Measurements from ENCODE around the gene FANCI. TPM values are rescaled to one million over a fixed set of nuclear protein-coding genes. Genes with fewer than 3 reads are reported as not detected.

The FANCI gene
- total RNA-seq, 6 donors from 2014 or later: 5.0 to 10.9 (median 6.6) TPM

- Histone ChIP-seq H3K4me3 (no peak overlapping the region), H3K27ac (no peak overlapping the region), H3K27me3 (no peaks in the 10 kb centered on the region), H3K36me3 (no peaks in the 10 kb centered on the region), H3K4me1 (no peaks in the 10 kb centered on the region), H3K9me3 (no peaks in the 10 kb centered on the region)
- DNase-seq: no peak
- ATAC-seq (ENCODE audit: low FRiP score in 2 of 2): no peak
- TF ChIP-seq, protein P1, sequence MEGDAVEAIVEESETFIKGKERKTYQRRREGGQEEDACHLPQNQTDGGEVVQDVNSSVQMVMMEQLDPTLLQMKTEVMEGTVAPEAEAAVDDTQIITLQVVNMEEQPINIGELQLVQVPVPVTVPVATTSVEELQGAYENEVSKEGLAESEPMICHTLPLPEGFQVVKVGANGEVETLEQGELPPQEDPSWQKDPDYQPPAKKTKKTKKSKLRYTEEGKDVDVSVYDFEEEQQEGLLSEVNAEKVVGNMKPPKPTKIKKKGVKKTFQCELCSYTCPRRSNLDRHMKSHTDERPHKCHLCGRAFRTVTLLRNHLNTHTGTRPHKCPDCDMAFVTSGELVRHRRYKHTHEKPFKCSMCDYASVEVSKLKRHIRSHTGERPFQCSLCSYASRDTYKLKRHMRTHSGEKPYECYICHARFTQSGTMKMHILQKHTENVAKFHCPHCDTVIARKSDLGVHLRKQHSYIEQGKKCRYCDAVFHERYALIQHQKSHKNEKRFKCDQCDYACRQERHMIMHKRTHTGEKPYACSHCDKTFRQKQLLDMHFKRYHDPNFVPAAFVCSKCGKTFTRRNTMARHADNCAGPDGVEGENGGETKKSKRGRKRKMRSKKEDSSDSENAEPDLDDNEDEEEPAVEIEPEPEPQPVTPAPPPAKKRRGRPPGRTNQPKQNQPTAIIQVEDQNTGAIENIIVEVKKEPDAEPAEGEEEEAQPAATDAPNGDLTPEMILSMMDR (IDR thresholded peaks at IDR 0.05): no peak
- no peak for TF ChIP-seq EP300 (IDR thresholded peaks at IDR 0.05)
- TF ChIP-seq POLR2A (IDR thresholded peaks at IDR 0.05): no peak
- no peak for TF ChIP-seq POLR2AphosphoS5 (IDR thresholded peaks at IDR 0.05)
- WGBS, 2 donors: 70 to 80% methylated on average over 6 of the region's 6 CpGs
Observed at GRCh38 chr15:89217686-89218376, 25.9 kb upstream of the FANCI start.

GRCh38 chr15:89218531-89218930 lies 25.2 kb upstream of the FANCI start:
- no peak for DNase-seq
- no peaks in the 10 kb centered on the region for H3K4me1 ChIP-seq
- H3K4me3 ChIP-seq: no peak overlapping the region
- 90 to 95% methylated on average over 7 to 8 of the region's 8 CpGs for WGBS, 2 donors
- H3K27me3 ChIP-seq: no peaks in the 10 kb centered on the region
- TF ChIP-seq, protein P1 (IDR thresholded peaks at IDR 0.05): no peak
- TF ChIP-seq POLR2A (IDR thresholded peaks at IDR 0.05) (no peak), EP300 (IDR thresholded peaks at IDR 0.05) (no peak), POLR2AphosphoS5 (IDR thresholded peaks at IDR 0.05) (no peak)
- no peaks in the 10 kb centered on the region for H3K36me3 ChIP-seq
- H3K9me3 ChIP-seq: no peaks in the 10 kb centered on the region
- H3K27ac ChIP-seq: no peak overlapping the region
- ATAC-seq (ENCODE audit: low FRiP score in 2 of 2): peak in 1 of 2 donors; percentile 24

DNA sequence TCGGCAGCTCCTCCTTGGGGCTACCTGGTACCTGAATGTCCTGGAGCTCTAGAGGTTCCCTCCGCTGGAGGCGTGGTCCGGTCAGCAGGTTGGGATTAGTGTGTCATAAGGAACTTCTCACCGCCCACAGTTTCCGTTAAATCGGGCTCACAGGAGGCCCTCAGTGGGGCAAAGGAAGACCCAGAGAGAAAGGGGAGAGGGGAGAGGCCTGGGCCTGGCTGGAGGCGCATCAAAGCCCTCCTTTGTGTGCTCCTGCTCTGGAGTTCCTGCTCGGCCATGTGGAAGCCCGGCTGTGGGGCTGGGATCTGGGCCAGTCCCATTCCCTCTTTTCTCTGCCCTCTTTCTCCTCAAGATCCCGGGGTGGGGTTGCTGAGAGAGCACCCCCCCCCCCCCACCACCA lies 22.2 kb upstream of the FANCI start, which contains the start of gene RLBP1:
Gene RLBP1 (minus strand): TSS at position 37 of the 400 bp plus-strand sequence. CDS start 2,604 bp downstream, outside the sequence.
- no peaks in the 10 kb centered on the region for H3K36me3 ChIP-seq
- DNase-seq: no peak
- WGBS, 2 donors: 72 to 78% methylated on average over 5 to 9 of the region's 11 CpGs

GRCh38 chr15:89225588-89225987 lies 18.2 kb upstream of the FANCI start:
- Histone ChIP-seq H3K27me3 (no peaks in the 10 kb centered on the region), H3K4me3 (no peak overlapping the region), H3K4me1 (no peaks in the 10 kb centered on the region), H3K27ac (no peak overlapping the region), H3K36me3 (no peaks in the 10 kb centered on the region), H3K9me3 (no peaks in the 10 kb centered on the region)
- DNase-seq (no peak), ATAC-seq (ENCODE audit: low FRiP score in 2 of 2) (no peak)
- WGBS, 2 donors: 93 to 95% methylated on average over 5 of the region's 5 CpGs
- TF ChIP-seq EP300 (IDR thresholded peaks at IDR 0.05) (no peak), POLR2AphosphoS5 (IDR thresholded peaks at IDR 0.05) (no peak), POLR2A (IDR thresholded peaks at IDR 0.05) (no peak)
- TF ChIP-seq, protein P1 (IDR thresholded peaks at IDR 0.05): no peak

More for the DNA sequence above, 22.2 kb upstream of the FANCI start, which contains the start of gene RLBP1:
- H3K27me3 ChIP-seq: no peaks in the 10 kb centered on the region
- H3K4me1 ChIP-seq: no peaks in the 10 kb centered on the region
- H3K9me3 ChIP-seq: no peaks in the 10 kb centered on the region
- no peak for TF ChIP-seq EP300 (IDR thresholded peaks at IDR 0.05)
- TF ChIP-seq POLR2AphosphoS5 (IDR thresholded peaks at IDR 0.05): no peak
- TF ChIP-seq, protein P1 (IDR thresholded peaks at IDR 0.05): no peak
- no peak for TF ChIP-seq POLR2A (IDR thresholded peaks at IDR 0.05)
- H3K27ac ChIP-seq: no peak within 1 kb of the TSS
- no peak for ATAC-seq (ENCODE audit: low FRiP score in 2 of 2)
- no peak within 1 kb of the TSS for H3K4me3 ChIP-seq
